HCT116 (cell line): Measurements from ENCODE around the gene FAM131C.
"Not testable (repeated sequence)": the region's sequence is repeated elsewhere in the genome, so short reads cannot be mapped to it uniquely, and the experiment has no call there.

ENCODE experiments used
- ATF3 ChIP-seq: IDR thresholded peaks from 2 replicates; pipeline ENCODE4 v1.6.1; 2012
- CTCF ChIP-seq, 3 experiments: fragments of 200-600 bp in 1 of 3; sonication (generic) in 1 of 3; IDR thresholded peaks in 2 of 3; conservative IDR thresholded peaks in 1 of 3; 2 replicates each; pipeline ENCODE4 v1.5.1; 2012 to 2017; ENCODE audit warnings: low read depth in 2 of 3, low read length in 2 of 3, antibody characterized with exemption in 1 of 3, borderline replicate concordance in 1 of 3, control low read depth in 1 of 3, mild to moderate bottlenecking in 1 of 3, mixed read lengths in 1 of 3, mixed run types in 1 of 3, moderate library complexity in 1 of 3; ENCODE audit not compliant: insufficient read depth in 1 of 3
- EZH2phosphoT487 ChIP-seq: fragments of 200-600 bp; IDR thresholded peaks from 2 replicates; pipeline ENCODE4 v1.6.1; 2018; ENCODE audit warnings: antibody characterized with exemption, borderline replicate concordance
- POLR2A ChIP-seq: IDR thresholded peaks from 2 replicates; pipeline ENCODE4 v1.7.0; 2011; ENCODE audit warnings: borderline replicate concordance; ENCODE audit not compliant: insufficient read depth, insufficient read length; ENCODE audit errors: extremely low read depth
- POLR2AphosphoS5 ChIP-seq: IDR thresholded peaks from 2 replicates; pipeline ENCODE4 v1.6.1; 2011; ENCODE audit warnings: mild to moderate bottlenecking, low read depth, low read length, moderate library complexity
- REST ChIP-seq: IDR thresholded peaks from 2 replicates; pipeline ENCODE4 v1.6.1; 2012; ENCODE audit warnings: low read depth
- SP1 ChIP-seq: IDR thresholded peaks from 2 replicates; pipeline ENCODE4 v1.6.1; 2012; ENCODE audit warnings: low read depth
- ZFX ChIP-seq: fragments of 450-650 bp; IDR thresholded peaks from 2 replicates; pipeline ENCODE4 v1.6.1; 2017

GRCh38 chr1:16033103-16033632, 40.3 kb downstream of the FAM131C start:
- TF ChIP-seq POLR2A; ZFX; POLR2AphosphoS5; CTCF (IDR thresholded peaks at IDR 0.05 in 2 of 3, conservative IDR thresholded peaks at IDR 0.05 in 1 of 3; ENCODE audit: borderline replicate concordance in 1 of 3, insufficient read depth in 1 of 3, low read depth in 2 of 3, low read length in 2 of 3); SP1; ATF3; EZH2phosphoT487; REST: not testable (repeated sequence)
